Stimulated activated effector memory CD8-positive, alpha-beta T cell treated with anti-CD3 and anti-CD28 coated beads, Interleukin-12 subunit alpha, Interleukin-12 subunit beta, amount 100 ng/mL, for 72 hours (primary cell): ENCODE data around the gene TLCD3A.
"Not testable (repeated sequence)": the region's sequence is repeated elsewhere in the genome, so short reads cannot be mapped to it uniquely, and the experiment has no call there.

ENCODE experiments used
- ATAC-seq: fragments of 150-1000 bp; cut with Tn5 transposase; 2 replicates; pipeline ENCODE4 v1.10.0; 2021
- DNase-seq, 2 donors: peaks; one replicate each; pipeline ENCODE4 v3.0.0; 2021 to 2022; ENCODE audit warnings: low spot score in 2 of 2
- H3K27ac Mint-ChIP-seq: one replicate; pipeline ENCODE4 v1.8.0; 2022; ENCODE audit warnings: mild to moderate bottlenecking, mixed read lengths
- H3K36me3 Mint-ChIP-seq: one replicate; pipeline ENCODE4 v1.8.0; 2022; ENCODE audit warnings: mild to moderate bottlenecking, mixed read lengths
- H3K4me1 Mint-ChIP-seq: one replicate; pipeline ENCODE4 v1.8.0; 2022; ENCODE audit warnings: mixed read lengths
- H3K4me3 Mint-ChIP-seq: one replicate; pipeline ENCODE4 v1.8.0; 2022; ENCODE audit warnings: mild to moderate bottlenecking, mixed read lengths
- H3K9me3 Mint-ChIP-seq: one replicate; pipeline ENCODE4 v1.8.0; 2022; ENCODE audit warnings: mixed read lengths

TLCD3A gene

DNA sequence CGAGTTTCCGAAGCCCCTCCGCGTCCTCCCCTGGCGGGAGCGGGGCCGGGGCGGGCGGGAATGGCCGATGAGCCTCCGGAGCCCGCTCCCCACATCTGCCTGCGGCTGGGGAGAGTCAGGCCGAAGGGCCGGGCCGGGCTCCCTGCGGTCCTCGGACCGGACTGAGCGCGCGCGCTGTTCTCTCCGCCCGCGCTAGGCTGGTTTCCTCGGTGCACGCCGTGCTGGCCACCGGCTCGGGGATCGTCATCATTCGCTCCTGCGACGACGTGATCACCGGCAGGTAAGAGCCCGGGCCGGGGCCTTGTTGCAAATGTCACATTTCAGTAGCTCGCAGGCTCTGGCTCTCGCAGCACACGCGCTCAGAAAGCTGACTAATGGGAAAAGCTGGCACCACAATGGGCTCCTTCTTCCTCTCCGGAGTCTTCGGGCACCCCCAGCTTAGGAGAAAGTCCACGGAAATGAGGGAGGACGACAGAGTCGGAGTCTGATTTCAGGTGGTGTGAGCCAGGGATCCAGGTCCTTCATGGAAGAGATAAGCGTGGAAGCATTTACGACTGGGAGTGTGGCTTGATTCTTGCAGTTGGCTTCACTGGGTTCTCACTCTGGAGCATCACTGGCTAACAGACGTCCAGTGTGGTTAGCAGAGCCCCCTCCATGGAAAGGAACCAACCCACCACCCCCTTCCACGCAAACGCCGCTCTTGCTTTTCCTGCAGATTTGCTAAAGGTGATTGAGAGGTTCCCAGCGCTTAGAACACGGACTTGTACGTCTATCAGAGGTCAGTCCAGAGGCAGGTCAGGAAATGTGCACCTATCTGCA lies 715 bp downstream of the TLCD3A start:
- Mint-ChIP-seq H3K9me3 (no peaks in the 10 kb centered on the region), H3K4me3 (peak overlapping the region; percentile 87), H3K4me1 (peaks cover 16% of the 10 kb centered on the region), H3K27ac (peak overlapping the region; percentile 93), H3K36me3 (peaks cover 53% of the 10 kb centered on the region)
- ATAC-seq, result peak; percentile 76
- DNase-seq, result peak; percentile 33 to 58

DNA sequence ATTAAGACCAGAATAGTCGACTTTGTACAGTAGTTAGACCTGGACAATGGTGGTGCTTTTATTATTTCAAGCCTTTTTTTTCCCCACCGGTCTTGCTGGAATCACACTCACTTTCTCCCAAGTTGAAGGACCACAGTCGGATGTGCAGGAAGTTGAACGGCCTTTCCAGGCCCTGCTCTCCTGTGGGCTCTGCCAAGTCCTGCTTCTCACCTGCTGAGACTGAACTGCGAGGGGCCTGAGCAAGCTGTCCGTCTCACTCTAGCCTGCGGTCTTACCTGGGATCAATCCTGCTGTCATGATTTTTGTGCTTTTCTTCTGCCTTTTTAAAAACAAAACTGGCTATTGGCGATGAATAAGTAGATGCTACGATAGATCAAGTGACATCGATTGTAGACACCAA lies 1.3 kb downstream of the TLCD3A start:
- Mint-ChIP-seq H3K4me1 (peaks cover 16% of the 10 kb centered on the region), H3K9me3 (no peaks in the 10 kb centered on the region), H3K36me3 (peaks cover 59% of the 10 kb centered on the region), H3K4me3 (peak overlapping the region; percentile 87), H3K27ac (peak overlapping the region; percentile 93)
- ATAC-seq (no peak), DNase-seq (no peak)

DNA sequence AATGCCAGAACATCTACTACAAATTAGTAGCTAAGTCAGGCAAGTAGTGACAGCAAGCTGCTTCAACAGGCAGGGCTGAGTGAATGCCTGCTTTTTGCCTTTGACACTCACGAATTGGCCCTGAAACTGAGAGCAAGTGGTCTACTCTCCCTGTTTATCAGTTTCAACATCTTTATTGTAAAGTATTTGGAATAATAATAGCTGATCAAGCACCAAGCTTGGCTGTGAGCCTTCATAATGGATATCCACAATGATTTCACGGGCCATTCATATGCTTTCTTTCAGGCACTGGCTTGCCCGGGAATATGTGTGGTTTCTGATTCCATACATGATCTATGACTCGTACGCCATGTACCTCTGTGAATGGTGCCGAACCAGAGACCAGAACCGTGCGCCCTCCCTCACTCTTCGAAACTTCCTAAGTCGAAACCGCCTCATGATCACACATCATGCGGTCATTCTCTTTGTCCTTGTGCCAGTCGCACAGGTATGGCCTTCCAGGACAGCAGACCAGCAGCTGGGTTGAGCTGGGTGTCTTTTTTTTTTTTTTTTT lies 5.2 kb downstream of the TLCD3A start:
- Mint-ChIP-seq H3K27ac (no peak overlapping the region), H3K4me3 (no peak overlapping the region), H3K4me1 (peaks cover 16% of the 10 kb centered on the region), H3K9me3 (no peaks in the 10 kb centered on the region), H3K36me3 (peaks cover 98% of the 10 kb centered on the region)
- DNase-seq, result no peak
- ATAC-seq, result no peak

DNA sequence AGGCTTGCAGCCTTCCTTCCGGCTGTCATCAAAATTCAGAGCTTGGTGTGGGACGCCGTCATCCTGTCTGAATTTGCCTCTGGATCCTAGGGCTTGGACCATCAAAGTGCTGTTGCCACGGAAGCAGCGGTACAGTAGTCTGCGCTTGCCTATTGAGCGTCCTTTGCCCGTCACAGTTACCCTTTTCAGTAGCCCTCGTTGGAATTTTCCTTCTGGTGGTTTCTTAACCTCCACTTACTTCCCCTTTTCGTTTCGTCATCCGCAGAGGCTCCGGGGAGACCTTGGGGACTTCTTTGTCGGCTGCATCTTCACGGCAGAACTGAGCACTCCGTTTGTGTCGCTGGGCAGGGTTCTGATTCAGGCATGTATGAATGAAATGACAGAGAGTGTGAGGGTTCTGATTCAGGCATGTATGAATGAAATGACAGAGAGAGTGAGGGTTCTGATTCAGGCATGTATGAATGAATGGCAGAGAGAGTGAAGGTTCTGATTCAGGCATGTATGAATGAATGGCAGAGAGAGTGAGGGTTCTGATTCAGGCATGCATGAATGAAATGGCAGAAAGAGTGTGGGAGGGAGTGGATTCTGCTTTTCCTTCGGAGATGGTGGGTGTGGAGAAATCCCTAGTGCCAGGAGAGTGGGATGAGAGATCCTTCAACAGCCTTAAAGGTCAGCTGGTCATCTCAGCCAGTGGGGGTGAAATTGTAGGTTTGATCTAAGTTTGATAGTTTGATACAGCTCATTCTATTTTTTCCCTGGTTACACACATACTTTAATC lies 8.0 kb downstream of the TLCD3A start:
- peak overlapping the region; percentile 61 for H3K27ac Mint-ChIP-seq
- no peak for DNase-seq

DNA sequence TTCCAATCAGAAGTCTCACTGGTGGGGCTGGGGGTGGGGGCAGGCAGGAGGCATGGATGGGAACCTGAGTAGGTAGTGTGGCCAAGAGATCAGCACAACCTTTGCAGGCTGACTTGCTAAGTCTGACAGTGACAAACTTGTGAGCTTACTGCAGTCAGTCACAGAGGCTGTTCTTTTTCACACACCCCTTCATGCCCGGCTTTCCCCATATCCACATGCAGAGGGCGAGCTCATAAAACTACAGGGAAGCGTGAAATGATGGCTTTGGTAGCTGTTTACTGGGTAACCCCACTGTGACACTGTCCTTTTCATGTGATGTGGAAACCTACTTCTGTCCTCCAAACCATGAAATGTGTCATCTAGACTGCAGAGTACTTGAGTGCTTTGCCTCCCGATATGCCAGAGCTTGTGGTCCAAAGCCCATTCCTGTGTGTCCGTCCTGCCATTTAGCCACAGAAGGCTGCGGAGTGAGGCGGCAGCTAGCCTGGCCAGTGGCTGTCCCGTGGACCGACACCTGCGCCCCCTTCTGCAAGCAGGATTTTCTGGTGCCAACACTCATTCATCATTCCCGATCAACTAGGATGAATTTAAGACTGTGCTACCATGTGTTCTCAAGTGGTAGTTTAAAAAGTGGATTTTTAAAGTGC lies 9.9 kb downstream of the TLCD3A start:
- DNase-seq (no peak), ATAC-seq (no peak)
- peaks cover 100% of the 10 kb centered on the region for H3K36me3 Mint-ChIP-seq
- peaks cover 7% of the 10 kb centered on the region for H3K4me1 Mint-ChIP-seq
- no peak overlapping the region for H3K4me3 Mint-ChIP-seq
- no peaks in the 10 kb centered on the region for H3K9me3 Mint-ChIP-seq
- no peak overlapping the region for H3K27ac Mint-ChIP-seq

More for the DNA sequence above, 8.0 kb downstream of the TLCD3A start:
- Mint-ChIP-seq H3K4me3 (no peak overlapping the region), H3K9me3 (no peaks in the 10 kb centered on the region), H3K4me1 (peaks cover 7% of the 10 kb centered on the region), H3K36me3 (peaks cover 98% of the 10 kb centered on the region)
- peak; percentile 86 for ATAC-seq

DNA sequence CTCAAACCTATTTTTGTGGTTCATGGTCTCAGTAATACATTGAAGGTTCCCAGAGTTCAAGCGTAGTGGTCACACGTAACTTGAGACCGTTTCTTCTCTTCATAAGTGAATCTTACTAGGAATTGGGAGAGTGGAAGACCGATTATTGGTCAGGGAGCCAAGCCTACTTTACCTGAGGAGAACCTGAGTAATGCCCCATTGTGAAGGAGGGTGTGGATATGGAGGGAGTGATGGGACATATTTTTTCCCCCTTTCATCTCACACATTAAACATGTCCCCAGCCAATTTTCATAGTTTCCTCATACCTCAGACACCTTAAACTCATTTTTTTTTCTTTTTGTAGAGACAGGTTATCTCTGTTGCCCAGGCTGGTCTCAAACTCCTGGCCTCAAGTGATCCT lies 10.7 kb downstream of the TLCD3A start:
- Mint-ChIP-seq H3K9me3 (no peaks in the 10 kb centered on the region), H3K4me1 (peaks cover 11% of the 10 kb centered on the region), H3K36me3 (peaks cover 100% of the 10 kb centered on the region), H3K4me3 (no peak overlapping the region), H3K27ac (peak overlapping the region; percentile 50)
- no peak for DNase-seq
- ATAC-seq, result no peak

DNA sequence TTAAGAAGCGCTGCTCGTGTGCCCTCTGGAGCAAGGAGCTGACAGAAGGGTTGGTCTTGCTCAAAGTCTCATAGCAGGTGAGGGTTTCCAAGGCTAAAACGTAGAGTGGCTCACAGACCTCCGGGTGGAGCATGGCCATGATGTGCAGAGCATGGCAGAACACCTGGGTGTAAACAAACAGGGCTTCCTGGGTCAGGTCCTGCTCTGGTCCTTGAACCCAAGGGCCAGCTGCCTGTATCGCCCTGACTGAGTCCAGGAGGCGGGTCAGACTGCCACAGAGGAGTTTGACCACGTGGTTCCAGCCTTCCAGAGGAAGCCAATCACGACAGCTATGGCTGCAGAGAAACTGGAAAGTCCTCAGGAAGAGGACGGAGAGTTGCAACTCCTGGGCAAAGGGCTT lies 12.5 kb downstream of the TLCD3A start:
- Mint-ChIP-seq H3K4me3 (no peak overlapping the region), H3K9me3 (no peaks in the 10 kb centered on the region), H3K36me3 (peaks cover 87% of the 10 kb centered on the region), H3K4me1 (peaks cover 25% of the 10 kb centered on the region), H3K27ac (peak overlapping the region; percentile 43)
- DNase-seq (no peak), ATAC-seq (no peak)

DNA sequence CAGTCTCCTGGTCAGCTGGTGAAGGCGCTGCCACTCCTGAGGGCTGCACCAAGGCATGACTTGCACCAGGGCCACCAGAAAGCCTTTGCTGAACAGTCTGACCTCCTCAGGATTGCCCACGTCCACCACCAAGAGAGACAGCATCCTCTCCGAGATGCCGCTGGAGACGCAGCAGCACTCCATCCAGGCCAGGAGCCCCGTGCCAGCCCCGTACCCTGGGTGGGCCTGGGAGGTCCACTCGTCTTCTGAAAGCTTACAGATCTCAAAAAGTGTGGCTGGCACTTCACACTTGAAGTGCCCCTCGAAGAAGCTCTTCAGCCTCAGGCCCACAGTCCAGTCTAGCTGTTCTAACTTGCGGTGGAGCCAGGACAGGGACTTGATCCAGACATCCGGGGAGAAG lies 13.0 kb downstream of the TLCD3A start:
- peaks cover 82% of the 10 kb centered on the region for H3K36me3 Mint-ChIP-seq
- H3K9me3 Mint-ChIP-seq, result no peaks in the 10 kb centered on the region

DNA sequence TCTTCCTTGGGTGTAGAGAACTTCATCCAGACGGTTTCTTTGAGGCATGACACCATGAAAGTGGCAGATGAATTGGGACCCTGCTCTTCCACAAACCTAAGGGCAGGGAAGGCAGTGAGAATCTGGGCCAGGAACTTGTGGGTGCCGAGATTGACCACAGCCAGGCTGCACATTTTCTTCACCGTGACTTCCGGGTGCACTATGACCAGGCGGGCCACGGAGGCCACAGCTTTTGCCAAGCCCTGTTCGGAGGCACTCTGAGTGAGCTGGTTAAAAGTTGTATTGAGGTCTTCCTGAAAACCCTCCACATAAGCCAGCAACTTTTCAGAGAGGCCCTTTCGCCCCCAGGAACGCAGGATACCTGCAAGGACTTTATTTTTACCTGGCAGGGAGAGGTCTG lies 13.8 kb downstream of the TLCD3A start:
- DNase-seq (no peak), ATAC-seq (no peak)
- Mint-ChIP-seq H3K4me1 (peaks cover 37% of the 10 kb centered on the region), H3K9me3 (no peaks in the 10 kb centered on the region), H3K36me3 (peaks cover 77% of the 10 kb centered on the region), H3K4me3 (no peak overlapping the region), H3K27ac (no peak overlapping the region)

More for the DNA sequence above, 13.0 kb downstream of the TLCD3A start:
- peak overlapping the region; percentile 43 for H3K27ac Mint-ChIP-seq
- H3K4me3 Mint-ChIP-seq, result no peak overlapping the region
- peaks cover 30% of the 10 kb centered on the region for H3K4me1 Mint-ChIP-seq
- no peak for ATAC-seq
- DNase-seq, result no peak

DNA sequence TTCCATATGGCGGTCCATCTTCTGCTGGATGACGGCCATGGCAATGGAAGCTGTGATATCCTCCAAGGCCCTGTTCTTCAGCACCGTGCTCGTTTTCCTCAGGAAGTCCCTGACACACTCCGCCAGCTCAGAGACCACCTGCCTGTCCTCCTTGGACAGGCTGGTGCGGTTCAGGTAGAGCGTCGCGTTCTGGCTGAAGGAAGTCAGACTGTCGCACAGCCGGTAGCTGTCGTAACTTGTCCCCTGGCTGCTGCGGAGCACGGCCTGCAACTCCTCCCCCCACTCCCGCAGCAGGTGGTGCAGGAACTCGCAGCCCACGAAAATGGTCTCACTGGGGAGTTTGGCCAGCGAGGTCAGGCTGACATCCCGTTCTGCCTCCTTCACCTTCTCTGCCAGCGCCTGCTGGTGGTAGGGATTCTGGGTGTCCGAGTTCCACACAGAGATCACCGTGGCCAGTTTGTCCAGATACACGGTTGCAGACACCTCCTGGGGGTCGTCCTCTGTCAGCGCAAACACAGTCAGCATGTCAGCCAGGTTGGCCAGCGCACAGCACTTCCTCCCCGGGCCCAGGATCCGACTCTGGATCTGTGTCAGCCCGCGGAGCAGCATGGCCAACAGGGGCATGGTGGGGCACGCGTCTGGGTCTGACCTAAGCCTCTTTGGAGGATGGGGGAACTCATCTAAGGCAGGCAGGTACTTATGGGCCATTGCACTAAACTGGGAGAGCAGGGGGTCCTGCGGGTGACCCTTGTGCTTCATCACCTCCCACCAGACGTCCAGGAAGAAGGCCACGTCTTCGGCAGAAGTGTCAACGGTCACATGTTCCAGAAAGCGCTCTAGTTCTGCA lies 14.6 kb downstream of the TLCD3A start:
- Mint-ChIP-seq H3K9me3 (no peaks in the 10 kb centered on the region), H3K4me1 (peaks cover 43% of the 10 kb centered on the region), H3K4me3 (no peak overlapping the region), H3K27ac (no peak overlapping the region), H3K36me3 (peaks cover 76% of the 10 kb centered on the region)
- ATAC-seq (no peak), DNase-seq (no peak)

DNA sequence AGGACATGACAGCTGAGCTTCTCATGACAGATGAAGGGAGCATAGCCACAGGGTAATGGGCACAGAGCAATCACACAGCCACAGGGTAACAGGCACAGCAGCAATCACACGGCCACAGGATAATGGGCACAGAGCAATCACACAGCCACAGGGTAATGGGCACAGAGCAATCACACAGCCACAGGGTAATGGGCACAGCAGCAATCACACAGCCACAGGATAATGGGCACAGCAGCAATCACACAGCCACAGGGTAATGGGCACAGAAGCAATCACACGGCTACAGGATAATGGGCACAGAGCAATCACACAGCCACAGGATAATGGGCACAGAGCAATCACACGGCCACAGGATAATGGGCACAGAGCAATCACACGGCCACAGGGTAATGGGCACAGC lies 16.2 kb downstream of the TLCD3A start:
- not testable (repeated sequence) for H3K9me3 Mint-ChIP-seq, ATAC-seq, H3K4me3 Mint-ChIP-seq, H3K27ac Mint-ChIP-seq, DNase-seq
- H3K36me3 Mint-ChIP-seq, result peaks cover 70% of the 10 kb centered on the region
- peaks cover 50% of the 10 kb centered on the region for H3K4me1 Mint-ChIP-seq

DNA sequence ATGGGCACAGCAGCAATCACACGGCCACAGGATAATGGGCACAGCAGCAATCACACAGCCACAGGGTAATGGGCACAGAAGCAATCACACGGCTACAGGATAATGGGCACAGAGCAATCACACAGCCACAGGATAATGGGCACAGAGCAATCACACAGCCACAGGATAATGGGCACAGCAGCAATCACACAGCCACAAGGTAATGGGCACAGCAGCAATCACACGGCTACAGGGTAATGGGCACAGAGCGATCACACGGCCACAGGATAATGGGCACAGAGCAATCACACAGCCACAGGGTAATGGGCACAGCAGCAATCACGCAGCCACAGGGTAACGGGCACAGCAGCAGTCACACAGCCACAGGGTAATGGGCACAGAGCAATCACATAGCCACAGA lies 17.0 kb downstream of the TLCD3A start:
- not testable (repeated sequence) for DNase-seq, H3K9me3 Mint-ChIP-seq, ATAC-seq, H3K27ac Mint-ChIP-seq
- H3K36me3 Mint-ChIP-seq, result peaks cover 63% of the 10 kb centered on the region
- peak overlapping the region; percentile 96 for H3K4me3 Mint-ChIP-seq
- H3K4me1 Mint-ChIP-seq, result peaks cover 44% of the 10 kb centered on the region

DNA sequence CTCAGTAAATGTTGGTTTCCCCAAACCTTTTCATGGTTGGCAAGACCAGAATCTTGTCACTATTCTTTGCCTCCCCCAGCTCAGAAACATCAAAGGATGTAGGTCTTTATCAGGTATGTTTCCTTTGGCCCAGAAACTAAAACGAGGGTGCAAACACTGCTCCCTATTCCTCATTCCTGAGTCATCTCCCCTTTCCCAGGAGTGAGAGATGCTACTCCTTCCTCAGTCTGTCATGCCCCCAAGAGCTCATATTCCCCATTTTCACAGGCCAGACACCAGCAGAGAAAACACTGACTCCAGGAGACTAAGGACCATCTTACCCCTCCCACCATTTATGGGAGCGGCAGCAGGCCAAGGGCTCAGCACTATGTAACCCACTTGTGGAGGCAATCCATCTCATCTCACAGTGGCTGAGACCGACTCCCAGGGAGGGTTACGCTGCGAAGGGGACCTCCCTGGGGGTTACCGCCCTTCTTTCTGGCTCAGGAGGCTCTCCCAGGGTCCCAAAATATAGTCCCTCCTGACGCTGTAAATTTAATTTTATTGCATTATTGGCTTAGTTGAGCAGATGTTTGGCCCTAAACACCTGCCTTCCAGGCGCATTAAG lies 18.1 kb downstream of the TLCD3A start:
- peaks cover 44% of the 10 kb centered on the region for H3K4me1 Mint-ChIP-seq
- H3K27ac Mint-ChIP-seq, result peak overlapping the region; percentile 96
- peaks cover 51% of the 10 kb centered on the region for H3K36me3 Mint-ChIP-seq
- no peaks in the 10 kb centered on the region for H3K9me3 Mint-ChIP-seq
- DNase-seq, result no peak
- H3K4me3 Mint-ChIP-seq, result peak overlapping the region; percentile 96
- no peak for ATAC-seq
